AG10803 (cell line): ENCODE data around the gene USP40.

ENCODE experiments used
- DNase-seq: peaks from one replicate; pipeline ENCODE4 v3.0.0; 2010; ENCODE audit warnings: low read depth
- H3K4me3 ChIP-seq: 2 replicates; pipeline ENCODE4 v1.5.1; 2011; ENCODE audit warnings: mild to moderate bottlenecking, low read length, control low read depth
- TF ChIP-seq, protein P1 (sequence below): conservative IDR thresholded peaks from 2 replicates; pipeline ENCODE4 v1.5.1; 2011; ENCODE audit warnings: mild to moderate bottlenecking, low read length, control low read depth, inconsistent platforms

USP40 gene

DNA sequence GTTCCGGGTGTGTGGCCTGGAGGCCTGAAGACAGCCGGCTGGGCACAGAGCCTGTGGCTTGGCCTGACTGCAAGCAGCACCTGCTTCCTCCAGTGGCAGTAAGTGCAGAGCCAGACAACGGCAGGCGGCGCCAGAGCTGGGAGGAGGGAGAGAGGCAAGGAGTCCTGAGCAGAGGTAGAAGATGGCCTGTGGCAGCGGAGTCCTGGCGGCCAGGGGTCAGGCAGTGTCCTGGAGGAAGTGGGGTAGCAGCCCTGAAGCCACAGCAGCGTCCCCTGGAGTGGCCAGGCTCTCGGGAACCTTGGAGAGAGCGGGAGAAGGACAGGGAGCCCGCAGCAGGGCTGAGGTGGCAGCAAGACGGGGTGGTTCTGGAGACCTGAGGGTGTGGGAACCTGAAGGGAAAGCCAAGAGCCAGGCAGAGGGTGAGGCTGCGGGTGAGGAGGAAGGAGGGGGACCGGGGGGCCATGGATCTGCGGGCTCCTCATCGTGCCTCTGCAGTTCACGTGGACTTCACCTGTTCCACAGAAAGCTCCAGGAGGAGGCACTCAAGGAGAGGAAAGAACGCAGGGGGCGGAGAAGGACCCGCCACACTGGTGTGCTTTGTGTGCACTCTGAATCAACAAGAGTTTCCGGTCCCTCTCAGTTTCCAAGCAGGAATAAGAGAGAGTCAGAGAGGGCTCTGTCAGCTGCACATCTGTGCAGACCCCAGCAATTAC, 85.9 kb downstream of the USP40 start:
- H3K4me3 ChIP-seq, result no peak overlapping the region
- no peak for DNase-seq

DNA sequence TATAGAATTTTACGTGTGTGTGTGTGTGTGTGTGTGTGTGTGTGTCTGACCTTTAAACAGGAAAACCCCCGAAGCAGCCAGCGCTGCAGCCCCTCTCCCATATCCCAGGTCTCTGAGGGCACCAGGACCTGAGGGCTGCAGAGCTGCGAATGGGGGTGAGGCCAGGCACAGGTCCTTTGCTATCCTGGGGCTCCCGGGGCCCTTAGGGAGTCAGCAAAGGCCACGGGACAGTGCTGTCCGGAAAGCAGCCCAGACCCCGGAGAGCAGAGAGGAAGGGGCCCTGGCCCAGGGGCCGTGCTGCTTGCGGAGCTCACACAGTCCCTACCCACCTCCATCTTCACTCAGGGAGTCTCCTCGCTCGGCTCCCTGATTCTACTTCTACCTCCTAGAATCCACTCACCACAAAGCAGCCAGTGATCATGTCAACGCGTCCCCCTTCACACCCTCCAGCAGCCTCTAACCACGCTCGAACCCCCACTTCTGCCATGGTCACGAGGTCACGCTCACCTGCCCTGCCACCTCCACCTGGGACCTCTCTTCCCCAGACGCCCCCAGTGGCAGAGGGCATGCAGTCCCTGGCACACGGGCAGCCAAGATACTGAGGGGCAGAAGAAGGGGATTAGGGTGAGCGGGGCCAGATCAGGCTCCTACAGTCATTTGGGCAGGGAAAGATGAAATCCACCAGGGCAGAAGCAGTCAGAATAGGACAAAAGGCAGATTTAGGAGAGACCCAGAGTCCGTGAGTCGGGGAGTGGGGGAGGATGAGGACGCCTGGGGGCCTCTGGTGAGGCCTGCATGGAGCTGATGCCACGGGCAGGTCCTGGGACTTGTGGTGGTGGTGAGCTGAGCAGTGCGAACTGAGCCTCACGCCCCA, 86.7 kb downstream of the USP40 start:
- H3K4me3 ChIP-seq, result no peak overlapping the region
- TF ChIP-seq, protein P1, sequence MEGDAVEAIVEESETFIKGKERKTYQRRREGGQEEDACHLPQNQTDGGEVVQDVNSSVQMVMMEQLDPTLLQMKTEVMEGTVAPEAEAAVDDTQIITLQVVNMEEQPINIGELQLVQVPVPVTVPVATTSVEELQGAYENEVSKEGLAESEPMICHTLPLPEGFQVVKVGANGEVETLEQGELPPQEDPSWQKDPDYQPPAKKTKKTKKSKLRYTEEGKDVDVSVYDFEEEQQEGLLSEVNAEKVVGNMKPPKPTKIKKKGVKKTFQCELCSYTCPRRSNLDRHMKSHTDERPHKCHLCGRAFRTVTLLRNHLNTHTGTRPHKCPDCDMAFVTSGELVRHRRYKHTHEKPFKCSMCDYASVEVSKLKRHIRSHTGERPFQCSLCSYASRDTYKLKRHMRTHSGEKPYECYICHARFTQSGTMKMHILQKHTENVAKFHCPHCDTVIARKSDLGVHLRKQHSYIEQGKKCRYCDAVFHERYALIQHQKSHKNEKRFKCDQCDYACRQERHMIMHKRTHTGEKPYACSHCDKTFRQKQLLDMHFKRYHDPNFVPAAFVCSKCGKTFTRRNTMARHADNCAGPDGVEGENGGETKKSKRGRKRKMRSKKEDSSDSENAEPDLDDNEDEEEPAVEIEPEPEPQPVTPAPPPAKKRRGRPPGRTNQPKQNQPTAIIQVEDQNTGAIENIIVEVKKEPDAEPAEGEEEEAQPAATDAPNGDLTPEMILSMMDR, result no peak
- no peak for DNase-seq

More for the DNA sequence above, 85.9 kb downstream of the USP40 start:
- TF ChIP-seq, protein P1, result no peak

DNA sequence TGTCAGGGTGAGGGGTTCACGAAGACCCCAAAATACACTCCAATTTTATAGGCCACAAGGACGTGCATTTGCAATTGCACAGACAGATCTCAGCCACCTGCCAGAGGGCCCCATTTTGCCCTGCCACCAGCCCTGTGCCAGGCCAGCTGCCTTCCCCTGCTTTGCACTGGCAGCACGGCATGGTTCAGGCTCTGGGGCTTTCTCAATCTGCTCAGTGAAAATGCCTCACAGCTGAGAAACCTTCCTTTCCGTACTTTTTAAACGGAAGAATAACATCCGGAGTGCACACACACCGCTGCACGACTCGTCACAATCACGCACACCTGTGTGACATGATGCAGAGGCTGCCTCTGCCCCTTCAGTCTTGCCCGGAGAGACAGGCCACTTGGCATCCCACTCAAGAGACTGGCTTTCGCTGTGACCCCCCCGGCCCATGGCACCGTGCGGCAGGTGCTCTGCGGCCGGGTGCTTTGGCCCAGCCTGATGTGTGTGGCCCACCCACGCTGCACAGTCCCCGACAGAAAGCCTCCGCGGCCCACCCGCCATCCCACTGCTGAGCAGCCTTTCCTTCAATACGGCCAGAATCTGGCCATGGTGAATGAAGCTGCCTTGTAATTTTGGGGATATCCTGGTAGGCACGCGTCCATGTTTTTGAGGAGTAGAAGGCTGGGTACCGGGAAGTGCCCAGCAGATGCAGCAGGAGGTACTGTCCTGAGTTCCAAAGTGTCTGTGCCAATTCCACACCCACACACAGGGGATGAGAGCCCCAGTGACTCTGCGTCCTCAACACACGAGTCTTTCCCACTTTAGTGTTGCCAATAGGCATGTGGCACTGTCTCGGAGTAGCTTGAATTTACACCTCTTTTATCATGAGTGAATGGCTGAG, 88.8 kb downstream of the USP40 start:
- TF ChIP-seq, protein P1, result no peak
- no peak for DNase-seq
- H3K4me3 ChIP-seq, result no peak overlapping the region

DNA sequence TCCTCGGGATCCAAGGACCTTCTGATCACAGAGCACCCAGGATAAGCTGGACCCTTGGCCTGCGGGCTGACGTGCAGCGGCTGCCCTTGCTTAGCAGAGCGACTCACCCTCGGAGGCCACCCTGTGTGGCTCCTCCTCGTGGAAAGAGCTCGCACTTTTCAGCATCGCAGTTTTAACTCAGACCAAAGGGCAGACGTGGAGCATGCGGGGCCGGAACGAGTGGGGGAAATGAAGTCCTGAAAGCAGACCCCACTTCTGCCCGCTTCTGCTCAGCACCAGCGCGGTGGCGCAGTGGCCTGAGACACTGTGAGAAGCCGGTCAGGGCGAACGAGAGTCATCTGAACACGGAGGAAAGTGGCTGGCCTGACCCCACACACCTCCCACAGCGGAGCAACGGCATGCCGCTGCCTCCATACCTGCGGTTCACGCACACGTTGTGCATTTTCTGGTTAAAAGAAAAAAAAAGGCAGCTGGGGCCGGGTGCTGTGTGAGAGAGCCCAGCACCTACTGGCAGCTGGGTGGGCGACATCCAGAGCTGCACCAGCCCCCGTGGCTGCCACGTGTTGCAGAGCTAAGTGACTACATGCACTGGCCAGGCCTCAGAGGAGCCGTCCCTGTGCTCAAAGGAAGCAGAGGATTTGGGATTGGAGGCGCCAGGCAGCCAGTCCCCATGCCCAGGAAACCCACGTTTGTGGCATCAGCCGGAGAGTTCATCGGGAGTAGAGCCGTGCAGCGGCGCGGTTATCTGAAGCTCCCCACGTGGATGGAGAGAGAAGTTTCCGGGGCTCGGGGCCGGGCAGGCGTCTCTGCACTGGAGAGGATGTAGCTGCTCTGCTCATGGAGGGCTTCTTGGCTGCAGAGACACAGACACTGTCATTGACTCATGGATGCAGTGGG, 89.7 kb downstream of the USP40 start:
- H3K4me3 ChIP-seq, result no peak overlapping the region
- no peak for DNase-seq
- TF ChIP-seq, protein P1, result no peak

DNA sequence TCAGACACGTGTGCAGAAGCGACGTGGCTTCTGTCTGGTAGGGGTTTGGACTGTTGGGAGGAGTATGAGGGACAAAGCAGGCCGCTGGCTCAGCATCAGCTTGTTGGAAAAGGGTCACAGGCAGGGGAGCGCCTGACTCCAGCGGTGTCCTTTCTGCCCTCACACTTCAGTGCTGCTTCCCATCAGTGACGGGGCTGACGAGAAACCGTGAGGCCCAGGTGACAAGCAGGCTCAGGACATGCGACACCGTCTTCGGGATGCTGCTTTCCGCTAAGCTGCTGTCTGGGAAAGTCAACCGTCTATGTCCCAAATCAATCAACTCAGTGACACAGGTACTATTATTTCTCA, 90.5 kb downstream of the USP40 start:
- TF ChIP-seq, protein P1, result no peak
- no peak for DNase-seq
- H3K4me3 ChIP-seq, result no peak overlapping the region

DNA sequence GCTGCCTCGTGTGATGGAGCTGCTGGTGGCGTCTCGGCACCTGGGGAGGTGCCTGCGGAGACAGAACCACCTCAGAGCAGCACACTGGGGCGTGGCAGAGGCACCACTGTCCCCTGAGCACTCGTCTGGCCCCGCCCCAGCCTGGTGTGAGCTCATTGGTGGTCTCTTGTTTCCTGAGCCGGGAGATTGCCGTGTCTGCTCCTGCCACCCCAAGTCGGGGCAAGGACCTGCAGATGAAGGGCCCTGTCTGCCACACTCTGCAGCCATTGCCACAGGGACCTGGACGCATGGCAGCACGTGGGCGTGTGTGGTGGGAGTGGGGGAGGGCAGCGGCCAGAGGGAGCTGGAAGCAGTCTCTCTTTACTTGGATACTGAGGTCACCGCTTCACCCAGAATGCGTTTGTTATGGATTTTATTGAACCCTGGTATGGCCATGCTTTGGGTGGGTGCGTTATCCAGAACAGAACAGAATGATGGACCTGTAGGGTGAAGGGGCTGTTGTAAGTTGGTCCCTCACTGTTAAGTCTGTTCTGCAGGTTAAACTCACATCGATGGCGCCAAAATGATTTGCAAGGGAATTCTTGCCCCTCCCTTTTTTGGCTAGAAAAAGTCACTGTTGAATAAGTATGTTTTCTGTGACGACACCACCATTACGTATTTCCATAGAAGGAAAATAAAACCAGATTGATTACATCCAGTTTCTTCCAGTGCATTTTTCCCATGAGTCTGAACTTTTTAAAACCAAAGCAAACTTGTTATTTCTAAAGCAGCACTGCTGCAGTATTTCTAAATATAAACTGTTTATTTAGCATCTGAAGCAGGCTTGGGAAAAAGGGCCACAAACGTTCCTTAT, 92.0 kb downstream of the USP40 start:
- TF ChIP-seq, protein P1, result no peak
- H3K4me3 ChIP-seq, result no peak overlapping the region
- no peak for DNase-seq
